ENCODE results near the gene TTK. TPM values are rescaled to one million over a fixed set of nuclear protein-coding genes. Genes with fewer than 3 reads are reported as not detected.

Gene TTK
- total RNA-seq, 1 donor from 2014 or later: 231 TPM

DNA sequence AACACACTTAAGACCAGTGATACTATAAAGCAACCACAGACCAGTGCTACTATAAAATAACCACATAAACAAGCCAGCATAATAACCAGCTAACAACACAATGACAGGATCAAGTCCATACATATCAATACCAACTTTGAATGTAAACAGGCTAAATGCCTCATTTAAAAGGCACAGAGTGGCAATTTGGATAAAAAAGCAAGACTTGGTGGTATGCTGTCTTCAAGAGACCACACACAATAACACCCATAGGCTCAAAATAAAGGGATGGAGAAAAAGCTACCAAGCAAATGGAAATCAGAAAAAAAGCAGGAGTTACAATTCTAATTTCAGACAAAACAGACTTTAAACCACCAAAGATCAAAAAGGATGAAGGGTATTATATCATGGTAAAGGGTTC lies 37.3 kb upstream of the TTK start:
- no peak overlapping the region for H3K27ac Mint-ChIP-seq
- no peaks in the 10 kb centered on the region for H3K4me1 ChIP-seq

DNA sequence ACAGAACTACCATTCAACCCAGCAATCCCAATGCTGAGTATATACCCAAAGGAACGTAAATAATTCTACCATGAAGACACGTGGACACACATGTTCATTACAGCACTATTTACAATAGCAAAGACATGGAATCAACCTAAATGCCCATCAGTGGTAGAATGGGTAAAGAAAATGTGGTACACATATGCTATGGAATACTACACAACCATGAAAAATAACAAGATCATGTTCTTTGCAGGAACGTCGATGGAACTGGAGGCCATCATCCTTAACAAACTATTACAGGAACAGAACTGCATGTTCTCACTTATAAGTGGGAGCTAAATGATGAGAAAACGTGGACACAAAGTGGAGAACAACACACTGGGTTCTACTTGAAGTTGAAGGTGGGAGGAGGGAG lies 34.7 kb upstream of the TTK start:
- Histone ChIP-seq H2AFZ (replicated peaks) (no peak overlapping the region), H3K79me2 (ENCODE audit: low read depth) (no peaks in the 10 kb centered on the region), H3K4me2 (no peak overlapping the region), H3K36me3 (no peaks in the 10 kb centered on the region), H3F3A (ENCODE audit: low read depth) (no peaks in the 10 kb centered on the region), H3K27ac (no peak overlapping the region), H3K9ac (no peak overlapping the region), H3K27me3 (no peaks in the 10 kb centered on the region), H3K9me3 (ENCODE audit: low read depth) (no peaks in the 10 kb centered on the region), H4K20me1 (ENCODE audit: low read depth) (no peaks in the 10 kb centered on the region), H3K4me1 (no peaks in the 10 kb centered on the region), H3K4me3 (no peak overlapping the region)
- H3K27me3 Mint-ChIP-seq (ENCODE audit: insufficient read depth, low read depth): peaks cover 2% of the 10 kb centered on the region
- no peak overlapping the region for H3K4me3 Mint-ChIP-seq
- H3K9me3 Mint-ChIP-seq: peaks cover 14% of the 10 kb centered on the region
- H3K4me1 Mint-ChIP-seq: no peaks in the 10 kb centered on the region
- no peak overlapping the region for H3K27ac Mint-ChIP-seq
- H3K36me3 Mint-ChIP-seq: no peaks in the 10 kb centered on the region
- TF ChIP-seq, protein P1, sequence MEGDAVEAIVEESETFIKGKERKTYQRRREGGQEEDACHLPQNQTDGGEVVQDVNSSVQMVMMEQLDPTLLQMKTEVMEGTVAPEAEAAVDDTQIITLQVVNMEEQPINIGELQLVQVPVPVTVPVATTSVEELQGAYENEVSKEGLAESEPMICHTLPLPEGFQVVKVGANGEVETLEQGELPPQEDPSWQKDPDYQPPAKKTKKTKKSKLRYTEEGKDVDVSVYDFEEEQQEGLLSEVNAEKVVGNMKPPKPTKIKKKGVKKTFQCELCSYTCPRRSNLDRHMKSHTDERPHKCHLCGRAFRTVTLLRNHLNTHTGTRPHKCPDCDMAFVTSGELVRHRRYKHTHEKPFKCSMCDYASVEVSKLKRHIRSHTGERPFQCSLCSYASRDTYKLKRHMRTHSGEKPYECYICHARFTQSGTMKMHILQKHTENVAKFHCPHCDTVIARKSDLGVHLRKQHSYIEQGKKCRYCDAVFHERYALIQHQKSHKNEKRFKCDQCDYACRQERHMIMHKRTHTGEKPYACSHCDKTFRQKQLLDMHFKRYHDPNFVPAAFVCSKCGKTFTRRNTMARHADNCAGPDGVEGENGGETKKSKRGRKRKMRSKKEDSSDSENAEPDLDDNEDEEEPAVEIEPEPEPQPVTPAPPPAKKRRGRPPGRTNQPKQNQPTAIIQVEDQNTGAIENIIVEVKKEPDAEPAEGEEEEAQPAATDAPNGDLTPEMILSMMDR (IDR thresholded peaks at IDR 0.05): no peak
- TF ChIP-seq EZH2phosphoT487 (IDR thresholded peaks at IDR 0.05): no peak
- TF ChIP-seq EZH2 (IDR thresholded peaks at IDR 0.05): no peak
- DNase-seq (ENCODE audit: low spot score): no peak

More for the DNA sequence above, 37.3 kb upstream of the TTK start:
- Mint-ChIP-seq H3K27me3 (ENCODE audit: insufficient read depth, low read depth) (peaks cover 2% of the 10 kb centered on the region), H3K4me1 (no peaks in the 10 kb centered on the region), H3K36me3 (no peaks in the 10 kb centered on the region), H3K9me3 (peaks cover 14% of the 10 kb centered on the region), H3K4me3 (no peak overlapping the region)
- no peaks in the 10 kb centered on the region for H3K36me3 ChIP-seq
- H3K9ac ChIP-seq: no peak overlapping the region
- no peaks in the 10 kb centered on the region for H3F3A ChIP-seq (ENCODE audit: low read depth)
- no peak for TF ChIP-seq EZH2 (IDR thresholded peaks at IDR 0.05)
- no peak for TF ChIP-seq EZH2phosphoT487 (IDR thresholded peaks at IDR 0.05)
- TF ChIP-seq, protein P1 (IDR thresholded peaks at IDR 0.05): no peak
- no peaks in the 10 kb centered on the region for H3K79me2 ChIP-seq (ENCODE audit: low read depth)
- no peaks in the 10 kb centered on the region for H3K9me3 ChIP-seq (ENCODE audit: low read depth)
- H3K27ac ChIP-seq: no peak overlapping the region
- H3K27me3 ChIP-seq: no peaks in the 10 kb centered on the region
- no peaks in the 10 kb centered on the region for H4K20me1 ChIP-seq (ENCODE audit: low read depth)
- H3K4me3 ChIP-seq: no peak overlapping the region
- no peak overlapping the region for H3K4me2 ChIP-seq
- H2AFZ ChIP-seq (replicated peaks): no peak overlapping the region
- DNase-seq (ENCODE audit: low spot score): no peak

- H3K79me2 ChIP-seq (ENCODE audit: low read depth): no peaks in the 10 kb centered on the region
- H3K4me3 ChIP-seq: no peak overlapping the region
- H3K27ac Mint-ChIP-seq: no peak overlapping the region
- no peak overlapping the region for H3K9ac ChIP-seq
- no peak overlapping the region for H3K4me2 ChIP-seq
- H4K20me1 ChIP-seq (ENCODE audit: low read depth): no peaks in the 10 kb centered on the region
- no peak for DNase-seq (ENCODE audit: low spot score)
- H3K9me3 Mint-ChIP-seq: peaks cover 14% of the 10 kb centered on the region
- no peaks in the 10 kb centered on the region for H3K27me3 ChIP-seq
- H3K4me1 ChIP-seq: no peaks in the 10 kb centered on the region
- no peaks in the 10 kb centered on the region for H3K4me1 Mint-ChIP-seq
- no peak overlapping the region for H3K27ac ChIP-seq
- H3K36me3 ChIP-seq: no peaks in the 10 kb centered on the region
- H3K36me3 Mint-ChIP-seq: no peaks in the 10 kb centered on the region
- no peak overlapping the region for H2AFZ ChIP-seq (replicated peaks)
- no peak overlapping the region for H3K4me3 Mint-ChIP-seq
- no peaks in the 10 kb centered on the region for H3F3A ChIP-seq (ENCODE audit: low read depth)
- TF ChIP-seq EZH2phosphoT487 (IDR thresholded peaks at IDR 0.05) (no peak), EZH2 (IDR thresholded peaks at IDR 0.05) (no peak)
- TF ChIP-seq, protein P1 (IDR thresholded peaks at IDR 0.05): no peak
- H3K9me3 ChIP-seq (ENCODE audit: low read depth): no peaks in the 10 kb centered on the region
- peaks cover 2% of the 10 kb centered on the region for H3K27me3 Mint-ChIP-seq (ENCODE audit: insufficient read depth, low read depth)
Observed at GRCh38 chr6:79971193-79971592, 33.3 kb upstream of the TTK start.
